HG02852 (cell line): ENCODE results near the gene RAMP1.
"Not testable (repeated sequence)": the region's sequence is repeated elsewhere in the genome, so short reads cannot be mapped to it uniquely, and the experiment has no call there.

ENCODE experiments used
- ATAC-seq: cut with Tn5 transposase; IDR thresholded peaks from one replicate; pipeline ENCODE4 v1.9.1; 2021; ENCODE audit warnings: mild to moderate bottlenecking, moderate library complexity; ENCODE audit not compliant: unreplicated experiment

Gene RAMP1

DNA sequence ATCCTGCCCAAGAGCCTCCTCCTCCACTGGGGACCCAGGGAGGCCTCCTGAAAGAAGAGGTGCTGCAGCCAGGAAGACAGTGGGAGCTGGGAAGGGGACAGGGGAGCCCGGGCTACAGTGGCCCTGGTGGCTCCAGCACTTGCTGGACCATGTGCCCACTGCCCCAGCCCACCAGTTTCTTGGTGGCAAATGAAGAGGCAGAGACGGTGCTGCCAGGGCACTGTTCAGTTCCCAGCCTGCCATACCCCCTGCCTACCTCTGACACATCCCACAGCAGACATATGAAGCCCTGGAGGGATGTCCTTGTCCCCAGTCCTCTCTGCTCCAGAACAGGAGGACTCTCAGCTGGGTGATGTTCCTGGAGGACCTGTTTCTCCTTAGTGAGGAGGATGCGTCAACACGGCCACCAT lies 3.7 kb downstream of the RAMP1 start:
- ATAC-seq = no peak

DNA sequence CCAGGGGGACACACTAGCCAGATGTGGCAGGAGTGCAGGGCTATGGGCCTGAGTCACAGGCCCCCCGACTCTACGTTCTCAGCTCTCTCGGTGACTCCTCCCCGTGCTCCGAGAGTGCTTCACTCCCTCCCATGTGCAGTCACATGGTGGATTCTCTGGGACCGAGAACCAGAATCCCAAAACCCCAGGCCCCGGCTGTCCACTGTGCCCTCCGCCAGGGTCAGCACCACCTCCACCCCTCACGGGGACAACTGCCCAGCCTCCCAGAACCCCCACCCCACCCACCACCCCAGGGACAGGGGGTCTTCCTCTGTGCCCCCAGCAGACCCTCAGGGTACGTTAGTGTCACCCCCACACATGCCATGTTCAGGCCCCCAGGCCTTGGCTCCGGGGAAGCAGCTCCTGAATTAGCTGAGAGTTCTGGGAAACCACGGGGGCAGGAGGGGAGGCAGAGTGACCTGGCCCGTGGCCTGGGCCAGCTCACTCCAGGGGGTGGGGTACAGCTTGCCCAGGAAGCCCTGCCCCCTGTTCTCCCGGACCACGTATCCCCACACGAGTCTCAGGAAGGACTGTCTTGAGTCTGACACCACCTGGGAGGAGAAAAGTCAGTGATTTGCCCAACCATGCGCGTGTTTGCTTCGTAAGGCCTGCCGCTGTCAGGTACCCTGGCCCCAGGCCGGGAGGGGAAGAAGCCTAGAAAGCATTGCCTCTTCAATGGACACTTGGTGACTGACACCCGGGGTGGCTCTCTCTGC lies 4.4 kb downstream of the RAMP1 start:
- ATAC-seq = no peak

DNA sequence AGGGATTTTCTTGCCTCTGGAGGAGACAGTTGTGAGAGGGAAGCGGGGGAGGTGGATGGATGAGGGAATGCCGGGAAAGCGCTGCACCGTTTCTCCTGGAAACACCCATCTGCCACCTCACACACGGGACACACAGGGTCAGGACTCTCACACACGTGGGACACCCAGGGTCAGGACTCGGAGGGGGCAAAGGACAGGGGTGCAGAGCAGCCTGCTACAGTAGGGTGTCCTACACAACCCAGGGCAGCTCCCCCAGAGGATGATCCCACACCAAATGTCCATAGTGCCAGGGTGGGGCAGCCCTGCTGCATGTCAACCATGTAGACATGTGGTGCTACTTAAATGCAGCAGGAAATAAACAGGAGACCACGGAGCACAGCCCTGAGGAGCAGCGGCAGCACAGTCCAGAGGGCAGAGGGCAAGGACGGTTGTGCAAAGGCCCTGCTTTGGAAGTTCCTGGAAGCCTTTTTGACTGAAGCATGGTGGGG lies 5.1 kb downstream of the RAMP1 start:
- ATAC-seq = no peak

DNA sequence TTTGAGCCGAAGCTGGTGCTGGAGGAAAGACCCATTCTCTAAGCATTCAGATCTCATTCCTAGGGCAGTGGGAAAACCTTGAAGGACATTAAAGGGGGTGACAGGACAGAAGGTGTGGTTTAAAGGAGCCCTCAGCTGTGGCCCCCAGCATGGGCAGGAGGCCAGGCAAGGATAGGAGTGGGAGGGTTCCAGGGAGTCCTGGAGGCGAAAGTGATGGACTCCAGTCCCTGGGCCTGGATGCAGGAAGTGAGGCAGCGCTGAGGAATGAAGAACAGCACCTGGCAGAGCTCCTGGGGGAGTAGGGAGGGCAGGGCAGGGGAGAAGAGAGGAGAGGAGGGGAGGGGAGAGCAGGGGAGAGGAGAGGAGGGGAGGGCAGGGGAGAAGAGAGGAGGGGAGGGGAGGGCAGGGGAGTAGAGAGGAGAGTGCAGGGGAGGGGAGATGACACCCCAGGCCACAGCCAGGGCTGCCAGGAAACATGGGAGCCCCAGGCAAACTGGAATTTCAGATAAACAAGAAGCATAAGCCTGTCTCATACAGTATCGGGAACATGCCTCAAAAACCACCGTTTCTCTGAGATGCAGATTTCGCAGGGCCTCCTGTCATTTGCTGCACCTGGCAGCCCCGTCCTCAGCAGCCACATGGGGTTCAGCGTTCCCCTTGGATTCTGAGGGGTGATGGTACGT lies 5.7 kb downstream of the RAMP1 start:
- ATAC-seq = no peak

DNA sequence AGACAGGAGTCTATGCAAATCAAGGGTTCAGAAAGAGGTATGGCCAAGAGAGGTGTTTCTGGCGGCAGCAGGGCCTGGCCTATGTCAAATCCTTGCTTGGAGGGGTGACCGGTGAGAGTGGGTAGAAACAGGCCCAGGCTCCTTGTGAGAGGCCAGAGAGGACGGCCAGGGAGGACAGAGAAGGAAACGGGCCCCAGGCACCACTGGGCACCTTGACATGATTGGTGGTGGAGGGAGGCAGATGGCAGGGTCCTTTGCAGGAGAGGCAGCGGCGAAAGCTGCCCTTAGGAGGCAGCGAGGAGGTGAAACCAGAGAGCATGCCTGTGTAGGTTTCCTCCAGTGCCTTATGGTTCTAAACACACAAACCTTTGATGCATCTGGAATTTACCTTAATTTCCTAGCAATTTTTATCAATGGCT lies 6.2 kb downstream of the RAMP1 start:
- ATAC-seq = no peak

DNA sequence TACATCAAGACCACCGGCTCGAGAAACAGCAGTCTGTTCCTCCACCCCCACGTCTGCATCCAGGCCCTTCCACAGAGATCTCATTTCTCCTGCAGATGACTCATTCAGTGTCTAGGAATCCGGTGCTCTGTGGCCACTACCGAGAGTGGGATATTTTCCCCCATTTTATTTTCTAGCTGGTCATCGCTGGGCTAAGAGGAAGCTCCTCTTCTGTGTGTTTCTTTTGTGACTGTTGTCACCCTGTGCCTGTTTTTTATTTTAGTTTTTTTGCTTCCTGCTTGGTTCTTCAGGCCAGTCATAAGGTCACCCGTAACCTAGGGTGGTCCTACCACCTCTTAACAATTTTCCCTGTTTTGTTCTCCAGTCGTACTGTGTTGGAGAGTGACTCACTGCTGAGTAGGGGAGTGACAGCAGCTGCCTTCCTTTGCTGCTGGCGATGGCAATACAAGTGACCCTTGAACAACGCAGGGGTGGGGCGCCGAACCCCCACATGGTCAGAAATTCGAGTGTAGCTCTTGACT lies 6.7 kb downstream of the RAMP1 start:
- no peak for ATAC-seq

DNA sequence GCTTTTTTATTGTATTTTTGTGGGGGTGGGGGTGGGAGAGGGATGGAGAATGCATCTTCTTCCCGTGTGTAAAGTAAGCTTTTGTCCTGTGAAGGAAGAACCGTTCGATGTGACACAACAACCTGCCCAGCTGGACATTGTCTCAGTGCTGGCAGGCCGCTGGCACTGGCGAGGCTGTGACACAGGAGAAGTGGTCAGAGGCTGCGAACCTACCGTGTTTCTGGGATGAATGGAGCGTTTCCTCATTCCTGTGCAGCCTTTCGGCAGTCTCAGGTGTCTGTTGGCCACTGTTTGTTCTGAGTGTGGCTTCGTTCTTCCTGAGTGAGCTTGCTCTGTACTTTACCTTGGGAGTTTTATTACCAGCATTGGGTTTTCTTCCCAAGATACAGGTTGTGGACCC lies 8.0 kb downstream of the RAMP1 start:
- ATAC-seq = no peak

DNA sequence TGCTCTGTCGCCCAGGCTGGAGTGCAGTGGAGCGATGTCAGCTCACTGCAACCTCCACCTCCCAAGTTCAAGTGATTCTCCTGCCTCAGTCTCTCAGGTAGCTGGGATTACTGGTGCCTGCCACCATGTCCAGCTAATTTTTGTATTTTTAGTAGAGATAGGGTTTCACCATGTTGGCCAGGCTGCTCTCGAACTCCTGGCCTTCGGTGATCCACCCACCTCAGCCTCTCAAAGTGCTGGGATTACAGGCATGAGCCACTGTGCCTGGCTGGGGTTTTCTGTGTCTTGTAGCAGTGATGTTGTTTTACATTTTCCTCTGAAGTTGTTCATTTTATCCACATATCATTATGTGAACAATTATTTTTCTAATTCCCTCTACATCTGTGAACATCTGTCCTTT lies 8.7 kb downstream of the RAMP1 start:
- not testable (repeated sequence) for ATAC-seq

DNA sequence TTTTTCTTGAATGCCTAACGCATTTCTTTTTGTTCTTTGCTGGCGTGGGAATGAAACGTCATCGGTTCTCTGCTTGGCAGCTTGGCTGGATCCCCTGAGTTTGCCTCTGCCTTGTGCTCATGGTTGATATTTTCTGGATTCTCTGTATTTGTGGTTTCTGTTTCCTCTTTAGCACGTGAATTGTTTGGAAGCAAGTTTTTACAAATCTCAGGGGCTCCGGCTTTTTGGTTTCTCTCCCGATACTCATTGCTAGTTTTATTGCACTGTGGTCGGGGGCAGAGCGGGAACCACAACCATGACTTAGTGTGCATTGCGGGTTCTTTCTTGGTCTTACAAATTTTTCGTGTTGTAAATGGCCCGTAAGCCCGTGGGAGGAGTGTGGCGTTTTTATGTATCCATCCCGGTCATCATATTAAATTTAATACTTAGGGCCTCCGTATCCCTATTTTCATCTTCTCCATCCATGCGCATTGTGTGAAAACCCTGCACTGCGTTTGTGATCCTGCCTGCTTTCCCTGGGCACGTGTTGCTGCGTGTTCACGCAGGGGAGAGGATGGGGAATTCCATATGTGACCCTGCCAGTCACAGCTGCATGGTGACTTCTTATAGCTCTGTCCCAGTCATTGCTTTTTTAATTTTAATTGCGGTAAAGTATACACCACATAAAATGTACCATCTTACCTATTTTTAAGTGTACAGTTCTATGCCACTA lies 9.4 kb downstream of the RAMP1 start:
- no peak for ATAC-seq

DNA sequence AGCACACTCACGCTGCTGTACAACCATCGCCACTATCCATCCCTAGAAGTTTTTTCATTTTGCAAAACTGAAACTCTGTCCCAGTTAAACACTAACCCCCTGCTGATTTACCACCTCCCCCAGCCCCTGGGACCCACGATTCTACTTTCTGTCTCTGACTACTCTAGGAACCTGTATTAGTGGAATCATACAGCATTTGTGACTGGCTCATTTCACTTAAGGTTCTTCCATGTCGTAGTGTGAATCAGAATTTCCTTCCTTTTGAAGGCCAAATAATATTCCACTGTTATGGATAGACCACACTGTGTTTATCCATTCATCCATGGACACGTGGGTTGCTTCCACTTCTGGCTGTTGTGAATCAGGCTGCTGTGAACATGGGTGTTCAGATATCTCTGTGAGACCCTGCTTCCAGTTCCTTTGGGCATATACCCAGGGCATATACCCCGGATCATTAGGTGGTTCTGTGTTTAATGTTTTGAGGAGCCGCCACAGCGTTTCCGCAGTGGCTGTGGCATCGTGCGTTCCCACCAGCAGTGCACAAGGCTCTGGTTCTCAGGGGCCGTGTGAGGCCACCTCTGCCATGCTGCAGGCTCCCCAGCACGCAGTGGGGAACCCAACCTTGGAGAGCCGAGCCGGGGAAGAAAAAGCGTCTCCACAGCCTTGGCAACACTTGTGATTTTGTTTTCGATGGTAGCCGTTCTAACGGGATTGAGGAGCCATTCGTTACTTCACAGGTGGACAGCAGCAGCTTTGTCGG lies 10.1 kb downstream of the RAMP1 start:
- ATAC-seq = no peak

DNA sequence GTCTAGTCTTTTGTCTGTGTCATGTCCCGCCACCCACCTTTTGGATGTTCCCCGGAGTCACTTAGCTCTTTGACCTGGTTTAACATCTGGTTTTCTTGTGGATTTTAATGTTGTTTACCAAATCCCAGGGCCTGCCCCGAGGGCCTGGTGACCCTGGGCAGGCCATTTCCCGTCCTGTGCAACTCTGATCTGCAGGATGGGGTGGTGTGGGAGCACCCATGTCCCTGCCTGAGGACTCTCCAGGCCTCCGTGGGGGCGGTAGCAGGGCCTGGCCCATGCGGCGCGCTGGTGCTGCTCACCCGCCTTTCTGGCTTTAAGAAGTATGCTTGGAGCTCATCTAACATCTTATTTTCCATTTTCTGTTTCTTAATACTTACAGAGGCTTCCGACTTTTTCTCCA lies 10.7 kb downstream of the RAMP1 start:
- ATAC-seq = no peak

DNA sequence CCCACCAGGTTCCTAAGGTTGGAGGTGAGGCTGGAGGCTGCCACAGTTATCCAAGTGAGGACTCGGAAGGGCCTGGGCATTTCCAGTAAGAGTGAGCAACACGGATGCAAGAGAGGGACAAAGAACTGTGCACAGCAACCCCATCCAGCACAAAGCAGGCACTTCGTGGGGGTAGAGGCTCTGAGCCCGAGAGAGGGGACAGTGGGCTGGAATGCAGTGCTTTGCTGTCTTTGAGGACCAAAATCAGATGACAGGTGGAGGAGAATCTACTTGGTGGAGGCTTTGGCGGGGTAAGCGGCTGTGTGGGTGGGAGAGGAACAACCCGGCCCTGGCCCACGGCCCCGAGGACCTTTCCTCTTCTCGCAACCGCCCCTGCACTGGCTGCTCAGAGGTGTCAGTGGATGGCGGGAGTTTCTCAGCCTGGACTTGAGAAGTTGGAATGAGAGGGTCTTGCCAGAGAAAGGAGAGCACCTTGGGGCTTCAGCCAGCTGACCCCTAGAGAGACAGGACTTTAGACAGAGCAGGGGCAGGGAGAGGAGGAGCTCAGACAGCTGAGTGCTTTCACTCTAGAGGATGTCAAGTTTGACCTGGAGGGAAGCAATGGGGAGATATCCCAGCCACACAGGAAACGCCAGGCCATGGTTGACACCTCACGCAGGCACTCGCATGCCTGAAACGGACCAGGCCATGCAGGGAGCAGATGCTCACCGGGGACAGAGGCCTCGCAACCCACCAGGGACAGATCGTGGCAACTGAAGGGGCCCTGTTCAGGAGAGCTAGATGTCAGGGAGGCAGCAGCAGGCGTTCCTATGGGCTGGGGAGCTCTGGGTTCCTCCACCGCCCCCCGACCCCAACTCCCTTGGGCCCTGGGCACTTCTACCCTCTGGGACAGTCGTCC lies 11.6 kb downstream of the RAMP1 start:
- ATAC-seq = no peak

DNA sequence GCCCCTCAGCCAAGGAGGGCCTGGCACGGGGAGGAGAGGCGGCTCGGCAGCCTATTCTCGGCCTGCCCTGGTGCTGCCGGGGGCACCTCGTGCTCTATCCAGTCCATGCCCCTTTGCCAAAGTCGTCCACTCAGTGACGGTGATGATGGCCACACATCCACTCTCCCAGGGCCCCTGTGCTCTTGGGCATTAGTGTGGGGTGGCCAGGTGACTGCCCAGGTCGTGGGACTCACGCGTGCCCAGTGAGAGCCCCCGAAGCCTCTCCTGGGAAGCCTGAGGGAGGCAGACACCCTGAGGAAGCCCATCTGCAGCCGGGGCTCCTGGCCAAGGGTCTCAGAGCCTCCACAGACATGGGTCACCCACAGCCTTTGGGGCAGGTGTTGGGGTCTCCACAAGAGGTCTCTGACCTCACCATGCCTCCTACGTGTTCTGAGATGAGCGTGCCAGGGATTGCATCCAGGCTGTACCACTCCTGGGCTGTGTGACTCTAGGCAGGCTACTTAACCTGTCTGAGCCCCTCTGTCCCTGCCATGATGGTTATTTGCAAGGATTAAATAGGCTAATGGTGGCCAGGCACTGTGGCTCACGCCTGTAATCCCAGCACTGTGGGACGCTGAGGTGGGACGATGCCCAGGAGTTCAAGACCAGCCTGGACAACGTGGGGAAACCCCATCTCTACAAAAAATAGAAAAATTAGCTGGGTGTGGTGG lies 12.9 kb downstream of the RAMP1 start:
- ATAC-seq = no peak

DNA sequence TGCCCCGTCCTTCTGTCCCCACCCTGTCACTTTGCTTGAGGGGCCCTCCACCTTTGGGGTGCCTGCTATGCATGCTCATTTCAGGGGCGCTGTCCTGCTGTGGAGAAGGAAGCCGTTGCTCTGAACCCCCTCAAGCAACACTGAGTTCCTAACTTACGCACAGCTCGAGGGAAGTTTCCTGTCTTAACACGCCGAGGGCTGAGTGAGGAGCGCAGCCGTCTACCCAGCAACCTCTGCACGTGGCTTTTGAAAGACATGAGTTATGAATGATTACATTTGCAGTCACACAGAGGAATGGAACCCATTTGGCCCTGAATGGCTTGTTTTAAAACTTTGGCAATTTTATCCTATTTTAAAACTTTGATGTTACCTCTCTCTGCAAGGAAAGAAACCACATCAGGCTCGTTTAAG lies 14.0 kb downstream of the RAMP1 start:
- no peak for ATAC-seq

DNA sequence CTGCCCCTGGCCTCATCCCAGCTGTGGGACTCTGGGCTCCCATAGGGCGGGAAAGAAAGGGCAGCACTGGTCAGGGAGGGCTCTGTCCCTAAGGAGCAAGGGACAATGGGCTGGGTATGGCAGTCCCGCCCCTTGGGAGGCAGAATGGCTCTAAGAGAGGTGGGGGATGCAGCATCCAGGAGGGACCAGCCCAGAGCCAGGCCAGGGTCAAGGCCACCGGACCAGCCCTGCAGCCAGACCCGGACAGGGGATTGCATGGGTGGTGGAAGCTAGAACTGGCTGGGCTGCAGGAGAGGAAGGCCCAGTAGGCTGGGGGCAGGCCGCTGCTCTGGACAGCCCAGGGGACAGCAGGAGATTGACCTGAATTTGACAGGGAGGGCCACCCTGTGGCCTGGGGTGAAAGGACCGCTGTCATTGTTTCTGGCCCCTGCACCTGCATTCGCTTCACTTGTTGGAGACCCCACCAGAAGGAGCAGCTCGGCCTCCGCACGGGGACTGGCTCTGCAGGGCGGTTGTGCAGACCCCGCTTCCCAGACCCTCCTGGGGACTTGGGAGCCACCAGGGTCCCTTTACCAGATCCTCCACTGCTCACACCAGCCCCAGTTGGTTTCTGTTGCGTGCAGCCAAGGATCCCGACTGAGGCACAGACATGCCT lies 14.6 kb downstream of the RAMP1 start:
- ATAC-seq = no peak

DNA sequence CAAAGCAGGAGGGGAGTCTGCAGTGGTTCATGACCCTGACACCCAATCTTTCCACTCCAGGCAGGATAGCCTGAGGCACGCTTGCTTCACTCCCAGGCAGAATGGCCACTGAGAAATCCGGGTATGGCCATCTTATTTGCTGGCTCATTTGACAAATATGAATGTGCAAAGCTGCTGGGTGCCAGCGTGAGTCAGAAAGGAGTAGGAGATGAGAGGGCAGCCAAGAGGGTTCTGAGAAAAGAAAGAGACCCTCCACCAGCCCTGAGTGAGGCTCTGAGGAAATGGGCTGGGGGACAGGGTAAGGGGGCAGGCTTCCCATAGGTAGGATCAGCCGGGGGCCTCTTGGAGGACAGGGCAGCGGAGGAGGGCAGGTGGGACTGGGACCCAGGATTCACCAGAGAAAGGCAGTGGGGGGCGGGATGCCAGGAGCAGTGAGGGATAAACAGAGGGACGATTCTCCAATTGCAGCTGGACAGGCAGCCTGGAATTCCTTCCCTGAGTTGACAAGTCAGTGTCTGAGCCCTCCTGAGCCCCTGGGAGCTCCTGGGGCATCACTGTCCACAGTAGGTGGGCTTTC lies 15.2 kb downstream of the RAMP1 start:
- no peak for ATAC-seq

DNA sequence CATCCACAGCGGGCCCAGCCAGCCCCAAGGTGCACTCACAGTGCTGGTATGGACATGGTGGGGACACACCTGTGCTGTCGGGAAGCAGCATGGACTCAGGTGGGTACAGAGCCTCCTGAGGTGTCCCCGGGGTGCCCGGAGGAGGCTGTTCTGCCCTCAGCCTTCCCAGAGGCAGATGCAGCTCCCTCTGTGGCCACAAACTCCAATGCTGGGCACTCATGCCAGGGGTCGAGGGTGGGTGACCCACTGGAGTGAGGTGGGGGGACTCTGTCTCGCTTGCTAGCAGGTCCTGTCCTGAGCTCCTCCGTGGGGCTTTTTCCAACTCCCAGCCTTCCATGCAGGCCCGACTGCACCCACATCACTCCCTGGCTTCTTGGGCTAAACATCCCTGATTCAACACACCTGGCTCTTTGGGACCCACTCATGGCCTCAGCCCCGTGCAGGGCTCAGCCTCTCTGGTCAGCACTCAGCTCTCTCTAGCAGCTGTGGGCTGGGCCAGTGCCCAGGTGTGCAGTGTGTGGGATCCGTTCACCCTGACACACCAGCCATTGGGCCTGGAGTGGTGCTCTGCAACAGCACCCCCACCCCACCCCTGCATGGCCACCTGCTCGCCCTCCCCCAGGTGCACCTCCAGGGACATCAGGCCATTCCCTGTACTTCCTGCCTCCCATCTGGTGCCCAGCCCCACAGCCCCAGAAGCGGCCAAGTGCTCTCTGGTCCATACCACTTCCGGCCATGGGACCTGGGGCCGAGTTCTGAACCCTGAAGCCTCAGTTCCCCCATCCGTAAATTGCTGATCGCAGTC lies 16.0 kb downstream of the RAMP1 start:
- ATAC-seq = no peak
